Measurements from ENCODE around the gene P3H1.
"Not testable (repeated sequence)": the region's sequence is repeated elsewhere in the genome, so short reads cannot be mapped to it uniquely, and the experiment has no call there.

GRCh38 chr1:42712808-42713207 lies 54.0 kb downstream of the P3H1 start:
- not testable (repeated sequence) for TF ChIP-seq CTCF, POLR2A (IDR thresholded peaks at IDR 0.05)

Data from esophagus squamous epithelium (tissue), 4 donors.